HG03558 (cell line): ENCODE results near the gene HMCN2.
"Not testable (repeated sequence)": the region's sequence is repeated elsewhere in the genome, so short reads cannot be mapped to it uniquely, and the experiment has no call there.

ENCODE experiments used
- ATAC-seq: cut with Tn5 transposase; IDR thresholded peaks from one replicate; pipeline ENCODE4 v1.9.1; 2021; ENCODE audit warnings: moderate number of reproducible peaks; ENCODE audit not compliant: unreplicated experiment; ENCODE audit errors: extremely low read depth

Gene HMCN2

GRCh38 chr9:130399768-130400167 lies 134.2 kb downstream of the HMCN2 start:
- no peak for ATAC-seq

- ATAC-seq: no peak
These were observed 135.3 kb downstream of the HMCN2 start for GRCh38 chr9:130400870-130401269.

- not testable (repeated sequence) for ATAC-seq
These were observed 136.2 kb downstream of the HMCN2 start for GRCh38 chr9:130401742-130402141.

- ATAC-seq: no peak
These were observed 136.7 kb downstream of the HMCN2 start for GRCh38 chr9:130402243-130402642.

- no peak for ATAC-seq
These were observed 137.3 kb downstream of the HMCN2 start for GRCh38 chr9:130402645-130403440.

GRCh38 chr9:130405657-130406257 lies 140.2 kb downstream of the HMCN2 start:
- ATAC-seq: no peak

- no peak for ATAC-seq
These were observed 140.8 kb downstream of the HMCN2 start for GRCh38 chr9:130406278-130406895.

GRCh38 chr9:130407916-130408663 lies 142.5 kb downstream of the HMCN2 start:
- no peak for ATAC-seq

GRCh38 chr9:130408669-130409068 lies 143.1 kb downstream of the HMCN2 start:
- no peak for ATAC-seq

- no peak for ATAC-seq
These were observed 143.7 kb downstream of the HMCN2 start for GRCh38 chr9:130409246-130409645.

- ATAC-seq: no peak
These were observed 144.9 kb downstream of the HMCN2 start for GRCh38 chr9:130410443-130410842.

GRCh38 chr9:130411566-130411915 lies 146.0 kb downstream of the HMCN2 start:
- ATAC-seq: no peak

GRCh38 chr9:130414081-130414731 lies 148.6 kb downstream of the HMCN2 start:
- ATAC-seq: no peak

GRCh38 chr9:130414910-130415746 lies 149.6 kb downstream of the HMCN2 start:
- ATAC-seq: no peak

- no peak for ATAC-seq
These were observed 152.0 kb downstream of the HMCN2 start for GRCh38 chr9:130417602-130418001.

GRCh38 chr9:130418776-130419175 lies 153.2 kb downstream of the HMCN2 start:
- ATAC-seq: no peak

GRCh38 chr9:130419521-130420035 lies 154.0 kb downstream of the HMCN2 start:
- no peak for ATAC-seq

GRCh38 chr9:130421154-130421801 lies 155.7 kb downstream of the HMCN2 start:
- ATAC-seq: no peak

GRCh38 chr9:130421802-130422276 lies 156.3 kb downstream of the HMCN2 start:
- no peak for ATAC-seq
